Heart left ventricle (tissue), 16 donors: Measurements from ENCODE around the gene TMEM236. TPM values are rescaled to one million over a fixed set of nuclear protein-coding genes. Genes with fewer than 3 reads are reported as not detected.

Source experiments
- ATAC-seq, 4 donors: fragments of 200-7000 bp; cut with Tn5 transposase; one replicate each; pipeline ENCODE4 v1.9.1; 2020 to 2022; ENCODE audit warnings: moderate library complexity in 4 of 4, mild to moderate bottlenecking in 3 of 4, moderate number of reproducible peaks in 1 of 4
- DNase-seq, 5 donors: peaks; one replicate each; pipeline ENCODE4 v3.0.0-alpha.2; 2020
- H3K27ac ChIP-seq, 12 donors: fragments of 200-600 bp; sonication (generic) in 4 of 12; one replicate each; pipeline versions ENCODE4 v1.5.0 to v1.8.0; 2016 to 2022; ENCODE audit warnings: mild to moderate bottlenecking in 2 of 12
- H3K27me3 ChIP-seq, 9 donors: fragments of 200-600 bp; sonication (generic) in 2 of 9; one replicate each; pipeline versions ENCODE4 v1.5.1 to v1.8.0; 2016 to 2022; ENCODE audit warnings: mild to moderate bottlenecking in 3 of 9
- H3K36me3 ChIP-seq, 9 donors: fragments of 200-600 bp; sonication (generic) in 2 of 9; one replicate each; pipeline versions ENCODE4 v1.5.0 to v1.8.0; 2018 to 2022; ENCODE audit warnings: mild to moderate bottlenecking in 2 of 9
- H3K4me1 ChIP-seq, 12 donors: fragments of 200-600 bp; sonication (generic) in 4 of 12; one replicate each; pipeline versions ENCODE4 v1.5.0 to v1.8.0; 2016 to 2022; ENCODE audit warnings: mild to moderate bottlenecking in 3 of 12
- H3K4me3 ChIP-seq, 12 donors: fragments of 200-600 bp; sonication (generic) in 4 of 12; one replicate each; pipeline versions ENCODE4 v1.5.0 to v1.8.0; 2017 to 2022; ENCODE audit warnings: mild to moderate bottlenecking in 9 of 12, moderate library complexity in 4 of 12
- H3K9me3 ChIP-seq, 12 donors: fragments of 200-600 bp; sonication (generic) in 4 of 12; one replicate each; pipeline versions ENCODE4 v1.5.0 to v1.8.0; 2016 to 2022; ENCODE audit warnings: mild to moderate bottlenecking in 1 of 12
- POLR2A ChIP-seq, 2 donors: fragments of 450-650 bp; IDR thresholded peaks; one replicate each; pipeline ENCODE4 v1.6.1; 2017; ENCODE audit warnings: antibody characterized with exemption in 2 of 2, mild to moderate bottlenecking in 2 of 2, moderate library complexity in 2 of 2
- WGBS, 4 donors: extraction: QIAGEN DNeasy Blood & Tissue Kit in 2 of 4; methylation state at CpG; one replicate each; pipeline versions ENCODE4 v1.1.5 to v1.1.7; 2013 to 2018; 5-methylcytosine and 5-hydroxymethylcytosine counted together
- intact Hi-C, 10 donors: fragments of 100-400 bp; cut with DNase I; formaldehyde crosslinking; loops; one replicate each; pipeline versions ENCODE4 v1.11.1 to v1.14.2; 2022
- polyA plus RNA-seq, 2 donors: library from polyadenylated mRNA; stranded (reverse); fragments of 200-250 nt; gene quantifications; one replicate each; pipeline ENCODE4 v1.2.3, GENCODE V29; 2013
- total RNA-seq, 9 donors: library from RNA; depleted of rRNA in 2 of 9; stranded (reverse); fragments of >200 nt in 2 of 9; fragmentation: NEBNext Ultra II Directional in 3 of 9; extraction: Animal tissue kit (Norgen Biotek cat#: 25700) in 3 of 9; gene quantifications; one replicate each; pipeline versions ENCODE4 v1.1.0 to v1.2.4, GENCODE V29; 2016 to 2023
- TF ChIP-seq, protein P1 (sequence below), 12 donors: fragments of 200-600 bp; sonication (generic) in 4 of 12; IDR thresholded peaks; one replicate each; pipeline versions ENCODE4 v1.5.0 to v1.8.0; 2018 to 2022; ENCODE audit warnings: antibody characterized with exemption in 12 of 12, mild to moderate bottlenecking in 5 of 12
- donor health status: ischemic (EF 13 %, LVEDD 7.1; RV severe dilation, severe dysfunction).
- donor health status: healthy with polysubstance abuse.
- donor health status: DM: no; HTN: yes; CAD: no.
- donor health status: DM: no; HTN: no; CAD: no.
- donor health status: ischemic (EF 25% LVEDD 6.9; RV normal size, moderate dysfunction).
- donor health status: ischemic (EF 25% LVEDD 5.7; RV mildly dilated, moderate dysfunction).
- donor health status: healthy.
- donor health status: DM: yes; HTN: yes; CAD: no.
- donor health status: ischemic (EF 35%, LVEDD 5.7; RV mildly dilated, moderate dysfunction).
- donor health status: nonischemic (EF 11% LVEDD 7.7; RV severe dilation, severe dysfunction).
- donor health status: DM: yes; HTN: yes; CAD: no.
- donor health status: PGD.
- donor health status: ischemic (EF 29% LVEDD 5.4; RV normal size, mild dysfunction).
- donor health status: nonischemic (EF 23%, LVEDD 6.1; RV moderate dilation, normal function).

TMEM236 gene
- total and polyA plus RNA-seq, 11 donors, result 0.09 to 3.2 (median 0.38) TPM

DNA sequence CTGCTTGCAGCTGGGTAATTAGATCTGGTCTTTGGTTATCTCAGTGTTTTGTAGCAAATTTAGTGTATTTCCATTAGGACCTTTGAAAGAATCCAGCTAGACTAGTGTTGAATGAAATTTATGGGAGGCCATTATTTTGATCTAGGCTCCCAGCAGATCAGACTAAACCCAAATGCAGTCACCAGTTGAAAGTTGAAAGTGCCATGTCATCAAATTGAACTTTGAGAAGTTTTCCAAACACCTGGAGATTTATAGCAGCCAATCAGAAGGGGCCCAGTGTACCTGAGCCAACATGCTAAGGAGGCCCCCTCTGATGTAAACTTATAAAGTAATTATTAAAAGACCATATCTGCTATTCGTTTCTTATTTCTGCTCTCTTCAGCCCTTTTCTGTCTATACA lies 11.3 kb upstream of the TMEM236 start:
- ATAC-seq, result no peak
- Histone ChIP-seq H3K36me3 (no peaks in the 10 kb centered on the region), H3K4me1 (peaks cover 0 to 42% (median 7%) of the 10 kb centered on the region in 12 donors), H3K27me3 (no peaks in the 10 kb centered on the region), H3K9me3 (no peaks in the 10 kb centered on the region), H3K27ac (no peak overlapping the region), H3K4me3 (no peak overlapping the region)
- 81 to 96% (median 91%) methylated on average over 1 of the region's 1 CpG for WGBS, 4 donors
- intact Hi-C loops, result loop anchor here in 2 of 10 donors (5.0 kb wide), 1 partner anchor 133 kb away; no protein-coding TSS in a partner anchor
- DNase-seq, result no peak
- TF ChIP-seq POLR2A (IDR thresholded peaks at IDR 0.05), result no peak
- TF ChIP-seq, protein P1, sequence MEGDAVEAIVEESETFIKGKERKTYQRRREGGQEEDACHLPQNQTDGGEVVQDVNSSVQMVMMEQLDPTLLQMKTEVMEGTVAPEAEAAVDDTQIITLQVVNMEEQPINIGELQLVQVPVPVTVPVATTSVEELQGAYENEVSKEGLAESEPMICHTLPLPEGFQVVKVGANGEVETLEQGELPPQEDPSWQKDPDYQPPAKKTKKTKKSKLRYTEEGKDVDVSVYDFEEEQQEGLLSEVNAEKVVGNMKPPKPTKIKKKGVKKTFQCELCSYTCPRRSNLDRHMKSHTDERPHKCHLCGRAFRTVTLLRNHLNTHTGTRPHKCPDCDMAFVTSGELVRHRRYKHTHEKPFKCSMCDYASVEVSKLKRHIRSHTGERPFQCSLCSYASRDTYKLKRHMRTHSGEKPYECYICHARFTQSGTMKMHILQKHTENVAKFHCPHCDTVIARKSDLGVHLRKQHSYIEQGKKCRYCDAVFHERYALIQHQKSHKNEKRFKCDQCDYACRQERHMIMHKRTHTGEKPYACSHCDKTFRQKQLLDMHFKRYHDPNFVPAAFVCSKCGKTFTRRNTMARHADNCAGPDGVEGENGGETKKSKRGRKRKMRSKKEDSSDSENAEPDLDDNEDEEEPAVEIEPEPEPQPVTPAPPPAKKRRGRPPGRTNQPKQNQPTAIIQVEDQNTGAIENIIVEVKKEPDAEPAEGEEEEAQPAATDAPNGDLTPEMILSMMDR (IDR thresholded peaks at IDR 0.05), result no peak

DNA sequence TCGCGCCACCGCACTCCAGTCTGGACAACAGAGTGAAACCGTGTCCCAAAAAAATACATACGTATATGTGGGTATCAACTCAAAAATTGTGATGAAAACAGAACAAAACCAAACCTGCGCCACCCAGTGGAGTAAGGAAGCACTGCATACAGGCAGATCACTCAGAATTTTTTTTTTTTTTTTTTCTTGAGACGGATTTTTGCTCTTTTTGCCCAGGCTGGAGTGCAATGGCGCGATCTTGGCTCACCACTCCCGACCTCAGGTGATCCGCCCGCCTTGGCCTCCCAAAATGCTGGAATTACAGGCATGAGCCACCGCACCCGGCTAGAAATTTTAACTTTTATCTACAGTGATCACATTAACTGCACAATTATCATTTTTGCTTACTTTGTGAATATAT lies 9.1 kb upstream of the TMEM236 start:
- no peak for ATAC-seq
- intact Hi-C loops, result loop anchor here in 9 of 10 donors (1.0 to 5.0 kb wide), 4 partner anchors 134 to 136 kb away; no protein-coding TSS in a partner anchor
- TF ChIP-seq, protein P1 (IDR thresholded peaks at IDR 0.05), result peak; percentile 72 to 89 (median 86)
- no peak for TF ChIP-seq POLR2A (IDR thresholded peaks at IDR 0.05)
- Histone ChIP-seq H3K4me1 (peaks cover 0 to 29% (median 4%) of the 10 kb centered on the region in 12 donors), H3K4me3 (peak overlapping the region in 2 of 12 donors; percentile 21 to 24), H3K36me3 (no peaks in the 10 kb centered on the region), H3K27me3 (no peaks in the 10 kb centered on the region), H3K27ac (no peak overlapping the region), H3K9me3 (no peaks in the 10 kb centered on the region)
- 27 to 39% (median 33%) methylated on average over 14 of the region's 14 CpGs for WGBS, 4 donors
- DNase-seq, result peak; percentile 29 to 70 (median 56)

DNA sequence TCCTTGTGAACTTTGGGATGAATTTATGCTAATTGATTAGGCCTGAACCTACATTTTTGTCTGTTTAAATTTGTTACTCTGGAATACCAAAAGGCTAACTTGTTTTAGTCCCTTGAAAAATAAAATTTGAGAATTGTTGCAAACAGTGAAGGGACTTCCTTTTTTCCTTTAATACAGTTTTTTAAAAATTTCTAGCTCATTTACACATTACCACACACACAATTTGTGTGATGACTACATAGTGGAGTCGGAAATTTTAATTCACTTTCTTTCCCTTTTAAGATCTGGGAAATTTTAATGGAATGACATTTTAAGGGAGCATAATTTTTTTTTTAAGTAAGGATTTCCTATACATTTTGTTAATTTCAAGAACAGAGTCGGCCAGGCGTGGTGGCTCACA lies 8.6 kb upstream of the TMEM236 start:
- no peak for ATAC-seq
- H3K4me3 ChIP-seq, result no peak overlapping the region
- TF ChIP-seq POLR2A (IDR thresholded peaks at IDR 0.05), result no peak
- TF ChIP-seq, protein P1 (IDR thresholded peaks at IDR 0.05), result no peak
- intact Hi-C loops, result loop anchor here in 9 of 10 donors (1.0 to 5.0 kb wide), 4 partner anchors 135 to 137 kb away; no protein-coding TSS in a partner anchor
- peaks cover 0 to 29% (median 4%) of the 10 kb centered on the region in 12 donors for H3K4me1 ChIP-seq
- H3K36me3 ChIP-seq, result no peaks in the 10 kb centered on the region
- H3K9me3 ChIP-seq, result no peaks in the 10 kb centered on the region
- peak overlapping the region in 1 of 12 donors; percentile 67 for H3K27ac ChIP-seq
- no peaks in the 10 kb centered on the region for H3K27me3 ChIP-seq
- no peak for DNase-seq
- WGBS, 4 donors, result 94 to 96% (median 95%) methylated on average over 3 of the region's 3 CpGs

DNA sequence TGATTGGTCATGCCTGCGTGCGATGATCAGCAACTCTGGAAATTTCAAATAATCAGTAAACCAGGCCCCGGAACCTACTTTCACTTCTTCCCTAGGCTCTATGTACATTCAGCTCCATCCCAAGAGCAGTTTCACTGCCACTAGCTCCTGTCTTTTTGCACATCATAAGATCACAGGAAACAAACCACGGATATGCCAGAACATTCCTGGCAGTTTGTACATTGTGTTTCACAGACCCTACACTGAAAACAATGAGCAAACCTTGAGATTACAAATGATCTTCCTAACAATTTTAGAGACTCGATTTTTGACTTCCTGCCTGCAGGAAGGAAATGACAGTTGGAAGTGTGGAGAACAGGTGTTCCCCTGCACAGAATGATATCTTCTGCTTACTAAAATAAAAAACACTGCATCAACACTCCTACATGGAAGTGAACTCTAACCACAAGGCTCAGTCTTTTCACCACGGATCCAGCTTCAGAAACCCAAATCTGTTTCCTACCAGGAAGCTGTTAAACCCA lies 7.6 kb upstream of the TMEM236 start:
- H3K4me3 ChIP-seq, result no peak overlapping the region
- H3K27me3 ChIP-seq, result no peaks in the 10 kb centered on the region
- DNase-seq, result no peak
- intact Hi-C loops, result loop anchor here in 3 of 10 donors (2.0 to 5.0 kb wide), 2 partner anchors 137 to 138 kb away; no protein-coding TSS in a partner anchor
- H3K27ac ChIP-seq, result peak overlapping the region in 2 of 12 donors; percentile 17 to 67
- no peaks in the 10 kb centered on the region for H3K36me3 ChIP-seq
- 51 to 62% (median 55%) methylated on average over 6 of the region's 6 CpGs for WGBS, 4 donors
- no peak for TF ChIP-seq POLR2A (IDR thresholded peaks at IDR 0.05)
- TF ChIP-seq, protein P1 (IDR thresholded peaks at IDR 0.05), result no peak
- H3K9me3 ChIP-seq, result no peaks in the 10 kb centered on the region
- peak in 2 of 4 donors; percentile 12 to 65 for ATAC-seq
- H3K4me1 ChIP-seq, result peaks cover 0 to 29% (median 4%) of the 10 kb centered on the region in 12 donors
